HEK293 (cell line): ENCODE data around the gene ASTN2.

ENCODE experiments used
- CTCF ChIA-PET: fragments of 350-600 bp; formaldehyde crosslinking; extraction: SDS; loops from one replicate; lab custom pipeline; 2021; ENCODE audit warnings: antibody characterized with exemption; lab: Yijun Ruan, JAX
- POLR2A ChIA-PET: fragments of 300-600 bp; formaldehyde crosslinking; extraction: SDS; loops from one replicate; lab custom pipeline; 2020; ENCODE audit warnings: antibody characterized with exemption, inconsistent platforms; lab: Yijun Ruan, JAX
- H3K27ac ChIP-seq: fragments of 200-500 bp; sonication (Bioruptor generic); 2 replicates; pipeline ENCODE4 v1.5.1; 2014; ENCODE audit warnings: low read depth, low read length, control low read depth, inconsistent platforms; ENCODE audit errors: extremely low read depth
- H3K36me3 ChIP-seq, 2 experiments: fragments of 200-500 bp in 1 of 2; sonication (Bioruptor generic) in 1 of 2; 1 replicate in 1 of 2; 2 replicates in 1 of 2; pipeline ENCODE4 v1.5.1; 2014 to 2017; ENCODE audit warnings: inconsistent platforms in 2 of 2, low read length in 2 of 2; ENCODE audit not compliant: control insufficient read depth in 2 of 2, insufficient read depth in 1 of 2
- H3K4me1 ChIP-seq: fragments of 200-500 bp; sonication (Bioruptor generic); 2 replicates; pipeline ENCODE4 v1.5.1; 2014; ENCODE audit warnings: mild to moderate bottlenecking, low read length, inconsistent platforms; ENCODE audit not compliant: control insufficient read depth, insufficient read depth
- H3K4me3 ChIP-seq: 2 replicates; pipeline ENCODE4 v1.5.1; 2011; ENCODE audit warnings: low read depth, mild to moderate bottlenecking, control low read depth, low read length, moderate library complexity
- H3K9me3 ChIP-seq: fragments of 200-500 bp; sonication (Bioruptor generic); 2 replicates; pipeline ENCODE4 v1.5.1; 2014; ENCODE audit warnings: low read depth, low read length, inconsistent platforms; ENCODE audit not compliant: control insufficient read depth, insufficient read depth
- IKZF3 ChIP-seq: fragments of 450-650 bp; IDR thresholded peaks from 2 replicates; pipeline ENCODE4 v1.5.0; 2018; ENCODE audit warnings: missing biosample characterization, mild to moderate bottlenecking, missing genetic modification characterization, moderate library complexity
- SP2 ChIP-seq: fragments of 450-650 bp; formaldehyde crosslinking; IDR thresholded peaks from 2 replicates; pipeline ENCODE4 v1.5.1; 2016; ENCODE audit warnings: missing biosample characterization, missing genetic modification characterization
- SP3 ChIP-seq: fragments of 450-650 bp; formaldehyde crosslinking; IDR thresholded peaks from 2 replicates; pipeline ENCODE4 v1.5.1; 2016; ENCODE audit warnings: missing biosample characterization, missing genetic modification characterization
- TCF7L2 ChIP-seq: IDR thresholded peaks from 2 replicates; pipeline ENCODE4 v1.6.1; 2011; ENCODE audit warnings: low read depth, mild to moderate bottlenecking, inconsistent platforms, low read length, moderate library complexity, borderline replicate concordance
- ZFP37 ChIP-seq: fragments of 450-650 bp; formaldehyde crosslinking; IDR thresholded peaks from 2 replicates; pipeline ENCODE4 v1.5.1; 2016; ENCODE audit warnings: missing biosample characterization, missing genetic modification characterization
- ZNF114 ChIP-seq: fragments of 450-650 bp; formaldehyde crosslinking; IDR thresholded peaks from 2 replicates; pipeline ENCODE4 v1.5.0; 2017; ENCODE audit warnings: missing biosample characterization, missing genetic modification characterization
- ZNF2 ChIP-seq: fragments of 450-650 bp; formaldehyde crosslinking; IDR thresholded peaks from 2 replicates; pipeline ENCODE4 v1.5.1; 2016; ENCODE audit warnings: missing biosample characterization, missing genetic modification characterization
- ZNF202 ChIP-seq: fragments of 450-650 bp; formaldehyde crosslinking; IDR thresholded peaks from 2 replicates; pipeline ENCODE4 v1.5.1; 2016; ENCODE audit warnings: missing biosample characterization, missing genetic modification characterization, borderline replicate concordance
- ZNF211 ChIP-seq: fragments of 450-650 bp; formaldehyde crosslinking; IDR thresholded peaks from 2 replicates; pipeline ENCODE4 v1.5.1; 2016; ENCODE audit warnings: low read depth, missing biosample characterization, missing genetic modification characterization
- ZNF214 ChIP-seq: fragments of 450-650 bp; formaldehyde crosslinking; IDR thresholded peaks from 2 replicates; pipeline ENCODE4 v1.5.1; 2017; ENCODE audit warnings: missing biosample characterization, mild to moderate bottlenecking, missing genetic modification characterization, borderline replicate concordance
- ZNF423 ChIP-seq: fragments of 450-650 bp; formaldehyde crosslinking; IDR thresholded peaks from 2 replicates; pipeline ENCODE4 v1.5.1; 2016; ENCODE audit warnings: missing biosample characterization, missing genetic modification characterization
- ZNF473 ChIP-seq: fragments of 450-650 bp; formaldehyde crosslinking; IDR thresholded peaks from 2 replicates; pipeline ENCODE4 v1.5.1; 2017; ENCODE audit warnings: missing biosample characterization, missing genetic modification characterization
- ZNF585B ChIP-seq: fragments of 450-650 bp; formaldehyde crosslinking; IDR thresholded peaks from 2 replicates; pipeline ENCODE4 v1.5.1; 2016; ENCODE audit warnings: missing biosample characterization, missing genetic modification characterization
- ZNF670 ChIP-seq: fragments of 450-650 bp; formaldehyde crosslinking; IDR thresholded peaks from 2 replicates; pipeline ENCODE4 v1.5.1; 2016; ENCODE audit warnings: missing biosample characterization, missing genetic modification characterization, low read depth
- ZNF768 ChIP-seq: fragments of 450-650 bp; formaldehyde crosslinking; IDR thresholded peaks from 2 replicates; pipeline ENCODE4 v1.5.1; 2018; ENCODE audit warnings: missing biosample characterization, mild to moderate bottlenecking, missing genetic modification characterization
- ZSCAN23 ChIP-seq: fragments of 450-650 bp; formaldehyde crosslinking; IDR thresholded peaks from 2 replicates; pipeline ENCODE4 v1.5.1; 2016; ENCODE audit warnings: missing biosample characterization, missing genetic modification characterization
- ZXDB ChIP-seq: fragments of 450-650 bp; formaldehyde crosslinking; IDR thresholded peaks from 2 replicates; pipeline ENCODE4 v1.5.1; 2016; ENCODE audit warnings: missing biosample characterization, missing genetic modification characterization
- TF ChIP-seq, protein P1 (sequence below): fragments of 450-650 bp; formaldehyde crosslinking; IDR thresholded peaks from 2 replicates; pipeline ENCODE4 v1.5.1; 2016; ENCODE audit warnings: missing biosample characterization, missing genetic modification characterization
- TF ChIP-seq, protein P2 (sequence below): fragments of 450-650 bp; formaldehyde crosslinking; IDR thresholded peaks from 2 replicates; pipeline ENCODE4 v1.5.1; 2016; ENCODE audit warnings: missing biosample characterization, missing genetic modification characterization
- TF ChIP-seq, protein P3 (sequence below): fragments of 450-650 bp; formaldehyde crosslinking; IDR thresholded peaks from 2 replicates; pipeline ENCODE4 v1.5.1; 2016; ENCODE audit warnings: missing biosample characterization, missing genetic modification characterization
- TF ChIP-seq, protein P4 (sequence below): fragments of 450-650 bp; formaldehyde crosslinking; IDR thresholded peaks from 2 replicates; pipeline ENCODE4 v1.5.1; 2016; ENCODE audit warnings: missing biosample characterization, missing genetic modification characterization
- TF ChIP-seq, protein P5 (sequence below): fragments of 450-650 bp; formaldehyde crosslinking; conservative IDR thresholded peaks from 2 replicates; pipeline ENCODE4 v1.5.1; 2016; ENCODE audit warnings: low read depth, missing biosample characterization, missing genetic modification characterization

ASTN2 gene

DNA sequence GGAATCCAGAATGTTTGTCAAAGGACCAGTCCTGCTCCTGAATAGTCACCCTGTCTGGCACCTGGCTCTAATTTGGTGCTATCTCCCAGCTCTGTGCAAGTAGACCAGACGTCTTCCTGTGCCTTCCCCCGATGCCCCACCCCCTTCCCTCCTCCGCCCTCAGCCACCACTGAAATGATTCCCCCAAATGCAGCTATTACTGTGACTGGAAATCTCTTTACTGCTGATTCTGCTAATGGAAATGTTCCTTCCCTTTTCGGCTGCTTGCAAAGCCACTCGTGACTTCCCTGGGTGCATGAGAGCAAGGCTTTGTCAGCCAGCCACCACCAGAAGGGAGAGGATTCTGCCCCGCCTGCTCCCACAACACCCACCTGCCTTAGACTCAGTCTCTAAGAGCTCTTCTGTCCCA is 11.4 kb downstream of the ASTN2 start (continued):
- TF ChIP-seq, protein P1, sequence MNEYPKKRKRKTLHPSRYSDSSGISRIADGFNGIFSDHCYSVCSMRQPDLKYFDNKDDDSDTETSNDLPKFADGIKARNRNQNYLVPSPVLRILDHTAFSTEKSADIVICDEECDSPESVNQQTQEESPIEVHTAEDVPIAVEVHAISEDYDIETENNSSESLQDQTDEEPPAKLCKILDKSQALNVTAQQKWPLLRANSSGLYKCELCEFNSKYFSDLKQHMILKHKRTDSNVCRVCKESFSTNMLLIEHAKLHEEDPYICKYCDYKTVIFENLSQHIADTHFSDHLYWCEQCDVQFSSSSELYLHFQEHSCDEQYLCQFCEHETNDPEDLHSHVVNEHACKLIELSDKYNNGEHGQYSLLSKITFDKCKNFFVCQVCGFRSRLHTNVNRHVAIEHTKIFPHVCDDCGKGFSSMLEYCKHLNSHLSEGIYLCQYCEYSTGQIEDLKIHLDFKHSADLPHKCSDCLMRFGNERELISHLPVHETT: no peak
- TF ChIP-seq ZNF214 (tag by site-specific recombination): no peak

DNA sequence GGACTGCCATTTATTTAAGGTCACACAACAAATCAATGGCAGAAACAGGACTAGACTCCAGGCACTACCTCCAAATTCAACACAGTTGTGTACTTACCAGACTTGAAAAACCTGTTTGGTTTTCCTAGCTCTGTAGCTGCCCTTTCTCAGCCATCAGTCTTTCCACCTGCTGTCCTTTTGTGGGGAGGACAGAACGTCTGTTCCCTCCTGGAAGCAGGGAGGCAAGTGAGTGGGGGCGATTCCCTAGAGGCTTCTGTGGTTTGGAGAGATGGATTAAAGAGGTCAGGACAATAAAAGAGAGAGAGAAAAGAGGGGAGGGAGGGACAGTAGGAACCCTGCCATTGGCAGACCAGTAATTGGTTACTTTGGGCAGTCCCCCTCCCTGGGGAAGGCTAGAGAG is 14.7 kb downstream of the ASTN2 start:
- H3K4me3 ChIP-seq: no peak overlapping the region
- ChIA-PET CTCF (interaction anchor here (0.6 to 2.9 kb wide), 2 partner anchors 9 to 12 kb away, joined by 3 to 25 read pairs; no protein-coding TSS in a partner anchor), POLR2A (no interaction called here)
- H3K36me3 ChIP-seq: no peaks in the 10 kb centered on the region
- no peak overlapping the region for H3K27ac ChIP-seq
- peaks cover 5% of the 10 kb centered on the region; the same call in 1 of the 2 replicates for H3K4me1 ChIP-seq
- no peaks in the 10 kb centered on the region for H3K9me3 ChIP-seq
- TF ChIP-seq ZNF2 (tag by site-specific recombination): no peak
- TF ChIP-seq, protein P2, sequence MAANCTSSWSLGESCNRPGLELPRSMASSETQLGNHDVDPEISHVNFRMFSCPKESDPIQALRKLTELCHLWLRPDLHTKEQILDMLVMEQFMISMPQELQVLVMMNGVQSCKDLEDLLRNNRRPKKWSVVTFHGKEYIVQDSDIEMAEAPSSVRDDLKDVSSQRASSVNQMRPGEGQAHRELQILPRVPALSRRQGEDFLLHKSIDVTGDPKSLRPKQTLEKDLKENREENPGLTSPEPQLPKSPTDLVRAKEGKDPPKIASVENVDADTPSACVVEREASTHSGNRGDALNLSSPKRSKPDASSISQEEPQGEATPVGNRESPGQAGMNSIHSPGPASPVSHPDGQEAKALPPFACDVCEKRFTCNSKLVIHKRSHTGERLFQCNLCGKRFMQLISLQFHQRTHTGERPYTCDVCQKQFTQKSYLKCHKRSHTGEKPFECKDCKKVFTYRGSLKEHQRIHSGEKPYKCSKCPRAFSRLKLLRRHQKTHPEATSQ (tag by site-specific recombination): no peak
- TF ChIP-seq, protein P3, sequence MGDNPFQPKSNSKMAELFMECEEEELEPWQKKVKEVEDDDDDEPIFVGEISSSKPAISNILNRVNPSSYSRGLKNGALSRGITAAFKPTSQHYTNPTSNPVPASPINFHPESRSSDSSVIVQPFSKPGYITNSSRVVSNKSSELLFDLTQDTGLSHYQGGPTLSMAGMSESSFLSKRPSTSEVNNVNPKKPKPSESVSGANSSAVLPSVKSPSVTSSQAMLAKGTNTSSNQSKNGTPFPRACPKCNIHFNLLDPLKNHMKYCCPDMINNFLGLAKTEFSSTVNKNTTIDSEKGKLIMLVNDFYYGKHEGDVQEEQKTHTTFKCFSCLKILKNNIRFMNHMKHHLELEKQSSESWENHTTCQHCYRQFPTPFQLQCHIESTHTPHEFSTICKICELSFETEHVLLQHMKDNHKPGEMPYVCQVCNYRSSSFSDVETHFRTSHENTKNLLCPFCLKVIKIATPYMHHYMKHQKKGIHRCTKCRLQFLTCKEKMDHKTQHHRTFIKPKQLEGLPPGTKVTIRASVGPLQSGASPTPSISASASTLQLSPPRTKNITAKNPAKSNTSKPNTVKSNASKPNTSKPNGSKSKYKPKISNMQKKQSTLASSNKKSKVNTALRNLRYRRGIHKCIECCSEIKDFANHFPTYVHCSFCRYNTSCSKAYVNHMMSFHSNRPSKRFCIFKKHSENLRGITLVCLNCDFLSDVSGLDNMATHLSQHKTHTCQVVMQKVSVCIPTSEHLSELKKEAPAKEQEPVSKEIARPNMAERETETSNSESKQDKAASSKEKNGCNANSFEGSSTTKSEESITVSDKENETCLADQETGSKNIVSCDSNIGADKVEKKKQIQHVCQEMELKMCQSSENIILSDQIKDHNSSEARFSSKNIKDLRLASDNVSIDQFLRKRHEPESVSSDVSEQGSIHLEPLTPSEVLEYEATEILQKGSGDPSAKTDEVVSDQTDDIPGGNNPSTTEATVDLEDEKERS (tag by site-specific recombination): no peak
- no peak for TF ChIP-seq ZNF423
- TF ChIP-seq ZNF114 (tag by site-specific recombination): no peak
- no peak for TF ChIP-seq ZNF670
- no peak for TF ChIP-seq ZSCAN23 (tag by site-specific recombination)
- TF ChIP-seq, protein P4, sequence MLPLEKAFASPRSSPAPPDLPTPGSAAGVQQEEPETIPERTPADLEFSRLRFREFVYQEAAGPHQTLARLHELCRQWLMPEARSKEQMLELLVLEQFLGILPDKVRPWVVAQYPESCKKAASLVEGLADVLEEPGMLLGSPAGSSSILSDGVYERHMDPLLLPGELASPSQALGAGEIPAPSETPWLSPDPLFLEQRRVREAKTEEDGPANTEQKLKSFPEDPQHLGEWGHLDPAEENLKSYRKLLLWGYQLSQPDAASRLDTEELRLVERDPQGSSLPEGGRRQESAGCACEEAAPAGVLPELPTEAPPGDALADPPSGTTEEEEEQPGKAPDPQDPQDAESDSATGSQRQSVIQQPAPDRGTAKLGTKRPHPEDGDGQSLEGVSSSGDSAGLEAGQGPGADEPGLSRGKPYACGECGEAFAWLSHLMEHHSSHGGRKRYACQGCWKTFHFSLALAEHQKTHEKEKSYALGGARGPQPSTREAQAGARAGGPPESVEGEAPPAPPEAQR: no peak
- no peak for TF ChIP-seq ZNF211

DNA sequence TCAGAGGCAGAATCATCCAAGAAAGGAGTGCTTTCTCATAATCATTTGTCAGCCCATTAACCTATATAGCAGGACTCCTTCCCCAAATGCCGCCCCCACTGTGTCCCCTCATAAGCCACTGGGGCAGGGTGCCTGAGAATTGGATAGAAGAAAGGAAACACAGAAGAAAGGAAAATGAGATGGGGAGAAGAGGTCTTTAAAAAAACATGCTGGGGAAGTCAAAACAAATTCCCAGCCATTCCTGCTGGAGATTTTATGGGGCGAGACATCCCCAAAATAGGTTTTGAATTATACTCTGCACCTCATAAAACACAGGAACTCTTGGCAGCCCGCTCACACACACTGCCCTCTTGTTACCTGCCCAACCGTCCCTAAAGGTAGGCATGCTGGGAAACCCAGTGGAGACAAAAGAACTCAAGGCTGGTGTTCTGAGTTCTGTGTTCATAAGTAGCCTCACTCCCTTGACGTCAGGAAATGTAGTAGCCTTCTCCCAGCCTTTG is 19.7 kb downstream of the ASTN2 start:
- no peak overlapping the region for H3K27ac ChIP-seq
- no peak overlapping the region for H3K4me3 ChIP-seq
- ChIA-PET POLR2A (no interaction called here), CTCF (no interaction called here)
- no peaks in the 10 kb centered on the region for H3K9me3 ChIP-seq
- no peaks in the 10 kb centered on the region for H3K36me3 ChIP-seq
- 0 out of 2 replicates have a peak, but pooled peaks cover under 1% of the 10 kb centered on the region for H3K4me1 ChIP-seq
- no peak for TF ChIP-seq ZNF202 (tag by site-specific recombination)
- no peak for TF ChIP-seq ZNF214 (tag by site-specific recombination)
- TF ChIP-seq ZNF768 (tag by site-specific recombination): no peak
- TF ChIP-seq, protein P4: no peak
- no peak for TF ChIP-seq SP3
- TF ChIP-seq IKZF3: no peak
- TF ChIP-seq, protein P5, sequence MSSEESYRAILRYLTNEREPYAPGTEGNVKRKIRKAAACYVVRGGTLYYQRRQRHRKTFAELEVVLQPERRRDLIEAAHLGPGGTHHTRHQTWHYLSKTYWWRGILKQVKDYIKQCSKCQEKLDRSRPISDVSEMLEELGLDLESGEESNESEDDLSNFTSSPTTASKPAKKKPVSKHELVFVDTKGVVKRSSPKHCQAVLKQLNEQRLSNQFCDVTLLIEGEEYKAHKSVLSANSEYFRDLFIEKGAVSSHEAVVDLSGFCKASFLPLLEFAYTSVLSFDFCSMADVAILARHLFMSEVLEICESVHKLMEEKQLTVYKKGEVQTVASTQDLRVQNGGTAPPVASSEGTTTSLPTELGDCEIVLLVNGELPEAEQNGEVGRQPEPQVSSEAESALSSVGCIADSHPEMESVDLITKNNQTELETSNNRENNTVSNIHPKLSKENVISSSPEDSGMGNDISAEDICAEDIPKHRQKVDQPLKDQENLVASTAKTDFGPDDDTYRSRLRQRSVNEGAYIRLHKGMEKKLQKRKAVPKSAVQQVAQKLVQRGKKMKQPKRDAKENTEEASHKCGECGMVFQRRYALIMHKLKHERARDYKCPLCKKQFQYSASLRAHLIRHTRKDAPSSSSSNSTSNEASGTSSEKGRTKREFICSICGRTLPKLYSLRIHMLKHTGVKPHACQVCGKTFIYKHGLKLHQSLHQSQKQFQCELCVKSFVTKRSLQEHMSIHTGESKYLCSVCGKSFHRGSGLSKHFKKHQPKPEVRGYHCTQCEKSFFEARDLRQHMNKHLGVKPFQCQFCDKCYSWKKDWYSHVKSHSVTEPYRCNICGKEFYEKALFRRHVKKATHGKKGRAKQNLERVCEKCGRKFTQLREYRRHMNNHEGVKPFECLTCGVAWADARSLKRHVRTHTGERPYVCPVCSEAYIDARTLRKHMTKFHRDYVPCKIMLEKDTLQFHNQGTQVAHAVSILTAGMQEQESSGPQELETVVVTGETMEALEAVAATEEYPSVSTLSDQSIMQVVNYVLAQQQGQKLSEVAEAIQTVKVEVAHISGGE: no peak
- no peak for TF ChIP-seq ZFP37 (tag by site-specific recombination)
- no peak for TF ChIP-seq ZNF585B (tag by site-specific recombination)
- TF ChIP-seq SP2: no peak
- TF ChIP-seq TCF7L2: no peak
- no peak for TF ChIP-seq ZXDB (tag by site-specific recombination)
- no peak for TF ChIP-seq ZNF473
